NCI-H748 (cell line): ENCODE results near the gene PATE4.

Experiments
- DNase-seq: peaks from one replicate; lab custom pipeline; 2025; ENCODE audit not compliant: unreplicated experiment; lab: John Stamatoyannopoulos, UW

PATE4 gene

DNA sequence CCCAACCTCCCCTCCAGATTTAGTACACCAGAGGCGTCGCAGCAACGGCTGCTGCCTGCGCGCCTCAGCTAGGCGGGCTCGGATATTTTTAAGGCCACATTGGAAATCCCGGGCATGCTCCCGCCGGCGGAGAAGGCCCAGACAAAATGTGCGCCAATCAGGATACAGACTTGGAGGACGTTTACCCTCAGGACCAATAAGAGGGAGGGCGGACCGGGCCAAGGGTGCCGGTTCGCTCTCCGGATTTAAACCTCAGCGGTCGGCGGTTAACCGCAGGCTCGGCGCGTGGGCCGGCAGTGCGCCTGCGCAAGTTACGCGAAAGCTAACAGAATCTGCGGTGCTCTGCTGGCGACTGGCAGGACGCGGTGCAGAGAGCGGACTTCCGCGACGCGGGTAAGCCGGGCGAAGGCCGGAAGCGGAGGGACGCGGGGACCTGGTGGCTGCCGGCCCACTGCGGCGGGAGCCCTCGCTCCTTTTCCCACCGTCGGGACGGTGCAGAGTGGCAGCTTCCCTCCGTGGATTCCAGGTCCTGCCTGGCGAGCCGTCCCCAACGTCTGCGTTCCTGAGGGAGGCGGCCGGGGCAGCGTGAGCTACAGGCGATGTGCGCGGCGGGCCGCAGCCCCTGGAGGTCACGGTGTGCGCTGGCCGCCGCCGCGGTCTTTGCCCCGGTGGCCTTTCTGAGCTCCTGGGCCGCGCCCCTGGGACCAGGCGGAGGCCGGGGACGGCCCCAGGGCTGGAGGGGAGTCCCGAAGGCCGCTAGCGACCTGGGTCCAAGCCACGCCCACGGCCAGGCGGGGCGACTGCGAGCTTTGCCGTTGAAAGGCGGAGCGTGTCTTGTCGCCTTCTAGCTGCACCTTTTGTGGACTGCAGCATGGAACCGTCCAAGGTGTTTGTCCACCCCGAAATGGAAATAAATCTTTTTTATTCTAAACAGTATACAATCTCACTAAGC lies 54.5 kb downstream of the PATE4 start, which contains the start of gene HYLS1:
Gene HYLS1, plus strand, starts transcription at position 296 of the 952 bp plus-strand sequence. CDS start 11,701 bp downstream, outside the sequence.
- DNase-seq, result peak; percentile 86
